Esophagus squamous epithelium (tissue), 4 donors: ENCODE measurements around the gene STXBP5L.

Experiments
- POLR2A ChIP-seq, 4 donors: fragments of 450-650 bp; IDR thresholded peaks; one replicate each; pipeline ENCODE4 v1.6.1; 2017; ENCODE audit warnings: antibody characterized with exemption in 4 of 4, mild to moderate bottlenecking in 4 of 4, moderate library complexity in 3 of 4
- TF ChIP-seq, protein P1 (sequence below), 6 experiments: fragments of 450-650 bp in 4 of 6; fragments of 200-600 bp in 2 of 6; sonication (generic) in 2 of 6; IDR thresholded peaks; one replicate each; pipeline ENCODE4 v1.5.1; 2016 to 2019; ENCODE audit warnings: antibody characterized with exemption in 6 of 6, mild to moderate bottlenecking in 4 of 6, moderate library complexity in 4 of 6

- TF ChIP-seq, protein P1, sequence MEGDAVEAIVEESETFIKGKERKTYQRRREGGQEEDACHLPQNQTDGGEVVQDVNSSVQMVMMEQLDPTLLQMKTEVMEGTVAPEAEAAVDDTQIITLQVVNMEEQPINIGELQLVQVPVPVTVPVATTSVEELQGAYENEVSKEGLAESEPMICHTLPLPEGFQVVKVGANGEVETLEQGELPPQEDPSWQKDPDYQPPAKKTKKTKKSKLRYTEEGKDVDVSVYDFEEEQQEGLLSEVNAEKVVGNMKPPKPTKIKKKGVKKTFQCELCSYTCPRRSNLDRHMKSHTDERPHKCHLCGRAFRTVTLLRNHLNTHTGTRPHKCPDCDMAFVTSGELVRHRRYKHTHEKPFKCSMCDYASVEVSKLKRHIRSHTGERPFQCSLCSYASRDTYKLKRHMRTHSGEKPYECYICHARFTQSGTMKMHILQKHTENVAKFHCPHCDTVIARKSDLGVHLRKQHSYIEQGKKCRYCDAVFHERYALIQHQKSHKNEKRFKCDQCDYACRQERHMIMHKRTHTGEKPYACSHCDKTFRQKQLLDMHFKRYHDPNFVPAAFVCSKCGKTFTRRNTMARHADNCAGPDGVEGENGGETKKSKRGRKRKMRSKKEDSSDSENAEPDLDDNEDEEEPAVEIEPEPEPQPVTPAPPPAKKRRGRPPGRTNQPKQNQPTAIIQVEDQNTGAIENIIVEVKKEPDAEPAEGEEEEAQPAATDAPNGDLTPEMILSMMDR (IDR thresholded peaks at IDR 0.05): no peak
- TF ChIP-seq POLR2A (IDR thresholded peaks at IDR 0.05): no peak
Measured at GRCh38 chr3:120908795-120909601, 993 bp downstream of the STXBP5L start.
